DMS153 treated with DMSO at 0.1 percent for 48 hours (cell line): ENCODE measurements around the gene SLC38A2.

Experiments used
- DNase-seq: peaks from one replicate; lab custom pipeline; 2025; ENCODE audit not compliant: unreplicated experiment; lab: John Stamatoyannopoulos, UW

Gene SLC38A2

DNA sequence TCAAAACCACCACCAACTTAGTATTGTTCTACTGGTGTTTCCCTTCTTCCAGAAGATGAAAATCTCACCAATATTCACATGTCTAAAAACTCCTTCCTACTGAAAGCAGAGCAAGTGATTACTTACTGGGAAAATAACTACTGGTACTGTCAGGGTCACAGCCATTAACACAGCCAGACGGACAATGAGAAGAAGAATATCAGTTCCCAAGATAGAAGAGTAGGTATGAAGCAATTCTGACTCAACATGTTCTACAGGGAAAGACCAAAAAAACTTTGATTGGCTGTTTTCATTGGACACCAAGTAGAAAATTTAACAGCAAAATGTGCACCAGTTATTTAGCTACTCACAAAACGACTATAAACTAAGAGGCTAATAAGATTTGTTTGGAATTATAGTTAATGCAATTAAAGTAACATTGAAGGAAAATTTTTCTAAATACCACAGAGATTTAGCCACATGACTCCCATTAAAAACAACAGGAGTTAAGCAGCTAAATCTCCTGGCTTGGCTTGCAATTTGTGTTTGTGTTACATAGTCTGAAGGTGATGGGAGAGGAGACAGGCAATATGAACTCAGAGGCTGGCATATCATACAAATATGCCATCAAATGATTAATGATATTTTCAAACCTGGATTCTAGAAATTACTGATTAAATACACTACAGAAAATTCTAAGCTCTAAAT, 9.5 kb downstream of the SLC38A2 start:
- DNase-seq, result no peak

DNA sequence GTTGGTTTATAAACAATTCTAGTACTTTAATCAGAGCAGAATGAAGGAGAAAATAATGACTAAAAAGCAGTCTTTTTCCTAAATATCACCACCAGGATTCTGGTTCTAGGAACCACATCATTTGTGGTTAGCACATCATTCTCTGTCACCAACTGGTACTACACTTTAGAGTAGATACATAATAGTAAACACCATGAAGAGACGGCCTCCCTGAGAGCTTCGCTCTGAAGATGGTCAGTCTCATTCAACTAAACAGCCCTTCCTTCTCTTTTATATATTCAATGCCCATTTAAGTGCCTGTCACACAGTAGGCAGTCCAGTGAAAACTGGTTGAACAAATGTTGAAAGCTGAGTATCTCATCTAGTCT, 10.9 kb downstream of the SLC38A2 start:
- DNase-seq, result no peak

- DNase-seq, result no peak
Observed at GRCh38 chr12:46360908-46361666, 11.5 kb downstream of the SLC38A2 start.

GRCh38 chr12:46360370-46360769, 12.2 kb downstream of the SLC38A2 start:
- no peak for DNase-seq

DNA sequence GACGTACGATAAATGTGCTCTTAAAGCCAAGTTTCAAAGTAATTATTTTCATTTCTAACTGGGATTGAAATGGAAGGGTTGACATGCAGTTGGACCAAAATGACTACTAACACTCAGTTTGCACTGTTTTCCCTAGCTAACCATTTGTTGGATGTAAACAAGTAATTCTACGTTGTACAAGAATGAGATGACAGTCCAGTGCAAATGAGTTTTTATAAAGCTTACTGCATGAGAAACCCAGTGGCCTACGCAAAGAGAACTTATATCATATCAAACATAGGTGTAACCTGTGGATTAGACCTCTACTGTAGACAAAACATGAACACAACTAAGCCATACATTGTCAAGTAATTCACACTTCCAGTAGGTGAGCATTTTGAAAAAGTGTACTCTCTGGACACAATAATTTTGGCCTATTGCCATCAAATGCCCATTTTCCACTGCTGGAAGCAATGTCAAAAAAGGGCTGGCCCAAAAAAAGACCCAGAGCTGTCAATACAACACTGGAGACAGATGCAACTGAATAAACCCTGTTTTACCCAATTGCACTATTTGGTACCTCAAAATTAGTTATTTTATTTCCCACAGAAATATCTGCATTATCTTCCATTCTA, 12.8 kb downstream of the SLC38A2 start:
- DNase-seq, result no peak

- no peak for DNase-seq
Observed at GRCh38 chr12:46358791-46359666, 13.5 kb downstream of the SLC38A2 start.

DNA sequence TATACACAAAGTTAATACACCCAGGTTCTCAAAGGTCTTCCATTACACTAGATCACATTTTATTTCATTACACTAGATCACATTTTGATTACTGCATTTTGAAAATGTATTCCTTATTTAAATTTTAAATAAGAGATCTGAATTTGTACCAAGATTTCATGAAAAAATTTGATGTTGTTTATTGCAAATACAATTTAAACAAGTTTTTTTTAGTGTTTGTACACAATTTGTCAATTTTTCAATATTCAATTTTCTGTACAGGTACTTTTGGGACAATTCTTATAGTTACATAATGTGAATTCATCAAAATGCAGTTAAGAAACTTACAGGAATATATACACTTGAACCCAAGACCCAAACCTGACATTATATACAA, 14.3 kb downstream of the SLC38A2 start:
- DNase-seq, result no peak

GRCh38 chr12:46357438-46358324, 14.9 kb downstream of the SLC38A2 start:
- no peak for DNase-seq

GRCh38 chr12:46356655-46357437, 15.7 kb downstream of the SLC38A2 start:
- DNase-seq, result no peak

DNA sequence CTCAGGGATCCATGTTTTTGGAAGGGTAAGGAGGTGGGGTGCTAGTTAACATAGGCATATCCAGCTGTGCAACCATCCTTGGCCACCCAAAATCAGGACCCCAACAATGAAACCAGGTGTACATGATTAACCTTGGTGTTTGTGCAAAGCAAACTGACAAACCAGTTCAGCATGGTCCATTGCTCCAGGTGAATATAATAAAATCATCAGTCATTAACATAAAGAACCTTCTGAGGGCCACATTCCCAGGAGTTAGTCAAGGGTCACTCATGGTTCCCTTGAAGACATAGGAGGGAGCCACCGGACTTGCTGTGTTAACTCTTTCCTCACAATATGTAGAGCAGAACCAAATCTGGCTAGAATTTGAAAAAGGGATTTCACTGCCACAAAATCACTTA, 17.8 kb downstream of the SLC38A2 start:
- DNase-seq, result no peak

DNA sequence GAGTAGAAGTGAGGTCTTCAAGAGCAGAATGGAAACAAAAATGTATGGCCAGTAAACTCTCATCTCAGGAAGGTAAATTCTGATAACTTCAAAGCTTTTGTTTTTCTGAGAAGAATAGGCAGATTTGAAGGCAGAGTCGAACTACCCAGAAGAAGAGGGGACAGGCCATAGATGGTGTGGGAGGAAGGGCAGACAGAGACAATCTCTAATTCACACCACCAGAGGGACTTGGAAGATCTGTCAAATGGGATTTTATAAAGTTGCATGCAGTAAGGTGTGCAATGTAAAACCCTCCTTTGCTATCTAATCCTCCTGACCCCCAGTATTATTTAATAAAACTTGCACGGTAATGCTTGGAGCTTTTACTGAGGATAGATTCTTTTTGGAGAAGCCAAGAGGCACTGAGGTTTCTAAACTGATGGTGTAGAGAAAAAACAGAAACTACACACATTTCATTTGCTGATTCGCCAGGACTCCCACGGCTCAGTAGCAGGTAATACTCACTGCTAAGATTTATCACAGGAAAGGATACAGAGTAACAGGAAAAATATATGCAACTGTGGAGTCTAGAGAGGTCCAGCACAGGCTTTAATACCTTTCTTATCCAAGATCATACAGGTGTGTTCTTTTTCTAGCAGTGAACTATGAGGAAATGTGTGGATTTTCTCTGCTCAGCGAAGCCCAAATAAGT, 18.3 kb downstream of the SLC38A2 start:
- no peak for DNase-seq

DNA sequence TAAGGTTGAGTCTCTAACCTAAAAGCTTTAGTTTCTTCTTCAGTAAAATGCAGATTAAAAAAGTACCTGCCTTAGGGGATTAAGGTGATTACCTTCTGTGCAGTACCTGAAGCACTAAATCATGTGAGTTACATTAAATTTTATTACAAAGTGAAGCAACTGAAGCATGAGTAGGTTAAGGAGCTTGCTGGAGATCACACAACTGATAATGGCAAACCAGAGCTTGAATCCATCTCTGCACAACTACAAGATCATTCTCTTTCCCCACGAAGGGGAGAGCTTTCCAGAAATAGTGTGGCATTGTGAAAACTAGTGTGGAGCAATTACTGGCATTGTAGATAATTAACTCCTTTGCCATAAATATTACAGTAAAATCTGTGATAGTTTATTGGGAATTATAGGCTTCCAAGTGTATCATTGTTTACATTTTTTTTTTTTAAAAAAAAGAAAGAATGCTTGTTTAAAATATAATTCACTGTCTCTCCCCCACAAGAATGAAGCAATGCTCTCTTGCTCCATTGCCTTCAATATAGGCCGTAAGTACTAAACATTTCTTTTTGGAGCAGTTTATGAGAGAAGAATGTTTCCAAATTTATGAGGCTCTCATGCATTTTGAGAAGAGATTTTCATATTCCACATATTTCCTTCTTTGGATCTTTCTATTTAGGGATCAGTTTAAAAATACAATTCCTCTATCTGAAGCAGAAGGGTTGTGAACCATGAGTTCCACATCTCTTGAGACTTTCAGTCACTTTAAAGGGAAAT, 20.5 kb downstream of the SLC38A2 start:
- DNase-seq, result no peak

- DNase-seq, result no peak
Observed at GRCh38 chr12:46351138-46351537, 21.4 kb downstream of the SLC38A2 start.

GRCh38 chr12:46349253-46349652, 23.3 kb downstream of the SLC38A2 start:
- DNase-seq, result no peak

DNA sequence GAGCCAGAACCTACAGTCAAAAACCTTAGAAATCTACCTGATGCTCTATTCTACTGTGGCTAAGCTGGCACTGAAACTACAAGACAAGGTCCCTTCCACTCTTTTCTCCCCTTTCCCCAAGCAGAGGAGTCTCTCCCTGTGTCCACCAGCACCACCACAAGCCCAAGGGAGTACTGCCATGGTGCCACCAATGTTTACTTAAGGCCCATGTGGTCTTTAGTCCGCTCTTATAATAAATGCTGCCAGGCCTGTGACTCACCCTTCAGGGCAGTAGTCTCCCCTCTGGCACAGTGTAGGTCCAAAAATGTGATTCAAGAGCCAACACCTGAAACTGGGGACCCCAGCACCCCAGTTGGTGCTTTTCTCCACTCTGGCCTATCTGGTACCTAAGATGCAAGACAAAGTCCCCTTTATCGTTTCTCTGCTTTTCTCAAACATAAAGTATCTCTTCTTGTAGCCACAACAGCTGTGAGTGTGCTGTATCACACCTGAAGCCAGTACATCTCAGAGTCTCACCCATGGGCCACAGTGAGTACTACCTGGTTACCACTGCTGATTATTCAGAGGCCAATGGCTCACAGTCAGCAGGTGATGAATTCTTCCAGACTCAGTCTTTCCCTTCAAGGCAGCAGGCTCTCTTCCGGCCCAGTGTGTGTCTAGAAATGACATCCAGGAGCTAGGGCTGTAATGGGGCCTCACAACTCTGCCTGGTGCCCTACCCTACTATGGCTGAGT, 29.3 kb downstream of the SLC38A2 start:
- DNase-seq, result no peak

- no peak for DNase-seq
Observed at GRCh38 chr12:46342562-46343033, 30.0 kb downstream of the SLC38A2 start.

- no peak for DNase-seq
Observed at GRCh38 chr12:46339051-46339450, 33.5 kb downstream of the SLC38A2 start.
